IPS-18c (cell line): ENCODE data around the gene KRT37.
"Not testable (repeated sequence)": the region's sequence is repeated elsewhere in the genome, so short reads cannot be mapped to it uniquely, and the experiment has no call there.

Experiments used
- H3K4me3 ChIP-seq: 2 replicates; pipeline ENCODE4 v1.7.0; 2013; ENCODE audit warnings: low read depth, mild to moderate bottlenecking, low read length, moderate library complexity; ENCODE audit not compliant: insufficient read depth
- H3K9me3 ChIP-seq: one replicate; pipeline ENCODE4 v1.6.1; 2013; ENCODE audit warnings: mild to moderate bottlenecking, low read length, moderate library complexity; ENCODE audit not compliant: control insufficient read depth, insufficient read depth

The KRT37 gene

GRCh38 chr17:41417127-41417526 lies 7.3 kb downstream of the KRT37 start:
- H3K4me3 ChIP-seq, result no peak overlapping the region
- H3K9me3 ChIP-seq, result no peaks in the 10 kb centered on the region

- Histone ChIP-seq H3K4me3 (no peak overlapping the region), H3K9me3 (no peaks in the 10 kb centered on the region)
Observed at GRCh38 chr17:41416479-41416878, 7.9 kb downstream of the KRT37 start.

GRCh38 chr17:41415833-41416335 lies 8.5 kb downstream of the KRT37 start:
- H3K4me3 ChIP-seq, result no peak overlapping the region

GRCh38 chr17:41415411-41415810 lies 9.0 kb downstream of the KRT37 start:
- Histone ChIP-seq H3K9me3 (no peaks in the 10 kb centered on the region), H3K4me3 (no peak overlapping the region)

More at GRCh38 chr17:41415833-41416335, 8.5 kb downstream of the KRT37 start:
- H3K9me3 ChIP-seq, result no peaks in the 10 kb centered on the region

GRCh38 chr17:41413982-41414381 lies 10.4 kb downstream of the KRT37 start:
- no peak overlapping the region for H3K4me3 ChIP-seq
- H3K9me3 ChIP-seq, result no peaks in the 10 kb centered on the region

GRCh38 chr17:41413353-41413957 lies 10.9 kb downstream of the KRT37 start:
- Histone ChIP-seq H3K9me3 (no peaks in the 10 kb centered on the region), H3K4me3 (no peak overlapping the region)

GRCh38 chr17:41411072-41411840 lies 13.1 kb downstream of the KRT37 start:
- no peaks in the 10 kb centered on the region for H3K9me3 ChIP-seq
- no peak overlapping the region for H3K4me3 ChIP-seq

GRCh38 chr17:41407226-41407625 lies 17.2 kb downstream of the KRT37 start:
- H3K9me3 ChIP-seq, result no peaks in the 10 kb centered on the region
- no peak overlapping the region for H3K4me3 ChIP-seq

GRCh38 chr17:41406205-41406604 lies 18.2 kb downstream of the KRT37 start:
- no peaks in the 10 kb centered on the region for H3K9me3 ChIP-seq
- no peak overlapping the region for H3K4me3 ChIP-seq

- Histone ChIP-seq H3K9me3 (no peaks in the 10 kb centered on the region), H3K4me3 (no peak overlapping the region)
Observed at GRCh38 chr17:41404024-41404671, 20.2 kb downstream of the KRT37 start.

GRCh38 chr17:41403404-41404023 lies 20.9 kb downstream of the KRT37 start:
- no peak overlapping the region for H3K4me3 ChIP-seq
- no peaks in the 10 kb centered on the region for H3K9me3 ChIP-seq

- Histone ChIP-seq H3K9me3 (no peaks in the 10 kb centered on the region), H3K4me3 (no peak overlapping the region)
Observed at GRCh38 chr17:41402161-41402560, 22.2 kb downstream of the KRT37 start.

GRCh38 chr17:41396996-41397660 lies 27.3 kb downstream of the KRT37 start, which contains the start of gene KRT31:
KRT31 (minus strand) TSS chr17:41397608; CDS start chr17:41397539, 69 bp downstream.
- Histone ChIP-seq H3K4me3 (no peak within 1 kb of the TSS), H3K9me3 (no peaks in the 10 kb centered on the region)

GRCh38 chr17:41396340-41396739 lies 28.0 kb downstream of the KRT37 start:
- Histone ChIP-seq H3K4me3 (no peak overlapping the region), H3K9me3 (no peaks in the 10 kb centered on the region)

GRCh38 chr17:41395611-41396010 lies 28.8 kb downstream of the KRT37 start:
- Histone ChIP-seq H3K4me3 (no peak overlapping the region), H3K9me3 (no peaks in the 10 kb centered on the region)

- not testable (repeated sequence) for H3K4me3 ChIP-seq, H3K9me3 ChIP-seq
Observed at GRCh38 chr17:41395044-41395443, 29.3 kb downstream of the KRT37 start.
